Skin of body (tissue), 2 donors: ENCODE data around the gene FTSJ3. TPM values are rescaled to one million over a fixed set of nuclear protein-coding genes. Genes with fewer than 3 reads are reported as not detected.
"Not testable (repeated sequence)": the region's sequence is repeated elsewhere in the genome, so short reads cannot be mapped to it uniquely, and the experiment has no call there.

Experiments
- DNase-seq: peaks from one replicate; lab custom pipeline; 2025; lab: John Stamatoyannopoulos, UW
- total RNA-seq: library from RNA; depleted of rRNA; stranded (reverse); fragments of >200 nt; gene quantifications from one replicate; pipeline ENCODE4 v1.2.3, GENCODE V29; 2014

The FTSJ3 gene, protein sequence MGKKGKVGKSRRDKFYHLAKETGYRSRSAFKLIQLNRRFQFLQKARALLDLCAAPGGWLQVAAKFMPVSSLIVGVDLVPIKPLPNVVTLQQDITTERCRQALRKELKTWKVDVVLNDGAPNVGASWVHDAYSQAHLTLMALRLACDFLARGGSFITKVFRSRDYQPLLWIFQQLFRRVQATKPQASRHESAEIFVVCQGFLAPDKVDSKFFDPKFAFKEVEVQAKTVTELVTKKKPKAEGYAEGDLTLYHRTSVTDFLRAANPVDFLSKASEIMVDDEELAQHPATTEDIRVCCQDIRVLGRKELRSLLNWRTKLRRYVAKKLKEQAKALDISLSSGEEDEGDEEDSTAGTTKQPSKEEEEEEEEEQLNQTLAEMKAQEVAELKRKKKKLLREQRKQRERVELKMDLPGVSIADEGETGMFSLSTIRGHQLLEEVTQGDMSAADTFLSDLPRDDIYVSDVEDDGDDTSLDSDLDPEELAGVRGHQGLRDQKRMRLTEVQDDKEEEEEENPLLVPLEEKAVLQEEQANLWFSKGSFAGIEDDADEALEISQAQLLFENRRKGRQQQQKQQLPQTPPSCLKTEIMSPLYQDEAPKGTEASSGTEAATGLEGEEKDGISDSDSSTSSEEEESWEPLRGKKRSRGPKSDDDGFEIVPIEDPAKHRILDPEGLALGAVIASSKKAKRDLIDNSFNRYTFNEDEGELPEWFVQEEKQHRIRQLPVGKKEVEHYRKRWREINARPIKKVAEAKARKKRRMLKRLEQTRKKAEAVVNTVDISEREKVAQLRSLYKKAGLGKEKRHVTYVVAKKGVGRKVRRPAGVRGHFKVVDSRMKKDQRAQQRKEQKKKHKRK
- total RNA-seq, result 33.0 TPM

- peak; percentile 98 for DNase-seq
Observed at GRCh38 chr17:63827002-63827800, at the start of gene FTSJ3, which contains the start of gene PSMC5. TSS of gene FTSJ3 (minus strand) at chr17:63827663. CDS start at chr17:63826902, 761 bp downstream. TSS of gene PSMC5 (plus strand) at chr17:63827431. CDS start at chr17:63827491, 60 bp downstream.

GRCh38 chr17:63874693-63875092, 47.2 kb upstream of the FTSJ3 start:
- not testable (repeated sequence) for DNase-seq

DNA sequence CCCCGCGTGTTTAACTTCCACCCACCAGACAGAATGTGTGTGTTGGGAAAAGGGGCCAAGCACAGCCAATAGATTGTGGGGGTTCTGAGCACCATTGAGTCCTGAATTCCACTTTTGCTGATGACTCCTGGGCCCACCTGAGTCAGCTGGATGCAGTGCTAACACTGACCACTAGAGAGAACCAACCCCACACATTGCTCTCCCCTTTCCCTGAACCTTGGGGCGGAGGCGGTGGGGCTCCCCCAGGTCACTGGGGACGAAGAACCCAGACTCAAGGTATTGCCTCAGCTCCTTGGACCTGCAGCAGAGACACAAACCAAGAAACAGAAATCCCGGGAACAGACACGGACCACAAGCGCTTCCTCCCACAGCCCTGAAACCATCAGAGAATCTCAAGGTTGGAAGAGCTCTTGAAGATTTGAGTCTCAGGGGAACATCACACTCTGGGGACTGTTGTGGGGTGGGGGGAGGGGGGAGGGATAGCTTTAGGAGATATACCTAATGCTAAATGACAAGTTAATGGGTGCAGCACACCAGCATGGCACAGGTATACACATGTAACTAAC, 46.7 kb upstream of the FTSJ3 start:
- not testable (repeated sequence) for DNase-seq

GRCh38 chr17:63873577-63873976, 46.1 kb upstream of the FTSJ3 start, which contains the start of gene CSH2:
TSS of gene CSH2 (minus strand) at chr17:63873677. CDS start at chr17:63873614, 63 bp downstream.
- DNase-seq, result not testable (repeated sequence)

GRCh38 chr17:63871646-63872365, 44.3 kb upstream of the FTSJ3 start:
- DNase-seq, result not testable (repeated sequence)

DNA sequence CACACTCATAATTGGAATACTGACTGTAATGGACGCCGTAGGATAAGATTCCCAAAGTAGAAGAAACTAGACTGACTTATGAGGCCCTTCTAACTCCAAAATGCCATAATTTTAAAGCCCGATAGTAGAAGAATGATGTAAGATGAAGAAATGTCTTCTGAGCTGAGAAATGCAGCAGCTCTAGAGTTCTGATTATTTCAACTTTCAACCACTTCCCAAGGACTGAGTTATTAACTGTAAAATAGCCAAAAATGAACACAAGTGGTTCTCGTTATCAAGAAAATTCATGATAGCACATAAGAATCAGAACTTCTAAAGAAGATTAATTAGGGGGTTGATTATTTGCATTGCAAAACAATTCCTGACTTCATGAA, 42.8 kb upstream of the FTSJ3 start:
- not testable (repeated sequence) for DNase-seq

GRCh38 chr17:63869491-63870291, 42.2 kb upstream of the FTSJ3 start:
- not testable (repeated sequence) for DNase-seq

GRCh38 chr17:63866625-63867024, 39.2 kb upstream of the FTSJ3 start:
- DNase-seq, result not testable (repeated sequence)

GRCh38 chr17:63859257-63859656, 31.8 kb upstream of the FTSJ3 start:
- no peak for DNase-seq

- not testable (repeated sequence) for DNase-seq
Observed at GRCh38 chr17:63856425-63856824, 29.0 kb upstream of the FTSJ3 start.

- no peak for DNase-seq
Observed at GRCh38 chr17:63855185-63855584, 27.7 kb upstream of the FTSJ3 start.

- DNase-seq, result no peak
Observed at GRCh38 chr17:63854709-63855108, 27.2 kb upstream of the FTSJ3 start.

DNA sequence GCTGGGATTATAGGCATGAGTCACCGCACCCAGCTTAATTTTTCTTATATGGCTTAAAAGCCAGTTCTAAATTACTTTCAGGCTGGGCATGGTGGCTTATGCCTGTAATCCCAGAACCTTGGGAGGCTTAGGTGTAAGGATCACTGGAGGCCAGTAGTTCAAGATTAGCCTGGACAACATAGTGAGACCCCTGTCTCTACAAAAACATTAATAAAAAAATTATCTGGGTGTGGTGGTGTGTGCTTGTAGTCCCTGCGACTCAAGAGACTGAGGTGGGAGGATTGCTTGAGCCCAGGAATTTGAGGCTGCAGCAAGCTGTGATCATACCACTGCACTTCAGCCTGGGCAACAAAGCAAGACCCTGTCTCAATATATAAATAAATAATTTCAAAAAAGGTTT, 25.8 kb upstream of the FTSJ3 start:
- DNase-seq, result no peak

- DNase-seq, result no peak
Observed at GRCh38 chr17:63850401-63850800, 22.9 kb upstream of the FTSJ3 start.

- DNase-seq, result peak; percentile 80
Observed at GRCh38 chr17:63848834-63849689, 21.6 kb upstream of the FTSJ3 start.

GRCh38 chr17:63847525-63848249, 20.2 kb upstream of the FTSJ3 start:
- DNase-seq, result no peak

- no peak for DNase-seq
Observed at GRCh38 chr17:63845509-63845908, 18.0 kb upstream of the FTSJ3 start.
